HG02798 (cell line): ENCODE data around the gene ZSWIM2.
A peak's percentile ranks its signal among the peaks of the same experiment; 100 is the strongest.
"Not testable (repeated sequence)": the region's sequence is repeated elsewhere in the genome, so short reads cannot be mapped to it uniquely, and the experiment has no call there.

Experiments used
- ATAC-seq: cut with Tn5 transposase; IDR thresholded peaks from one replicate; pipeline ENCODE4 v1.9.1; 2021; ENCODE audit warnings: mild to moderate bottlenecking; ENCODE audit not compliant: unreplicated experiment, poor library complexity

ZSWIM2 gene

DNA sequence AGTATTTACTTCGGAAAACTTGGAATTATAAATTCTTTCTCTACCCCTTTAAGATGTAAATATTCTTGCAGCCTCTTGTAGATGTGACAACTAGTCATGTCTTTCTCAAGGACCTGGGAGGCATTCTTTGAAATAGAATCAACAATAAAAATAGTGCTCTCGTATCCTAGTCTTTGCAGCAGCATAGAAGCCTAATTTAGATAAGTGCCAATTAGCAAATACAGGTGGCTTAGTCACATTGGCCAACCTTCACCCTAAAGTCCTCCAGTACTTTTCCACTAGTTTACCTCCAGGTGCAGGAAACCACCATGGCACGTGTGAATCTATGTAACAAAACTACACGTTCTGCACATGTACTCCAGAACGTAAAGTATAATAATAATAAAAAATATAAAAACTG lies 3.5 kb upstream of the ZSWIM2 start:
- no peak for ATAC-seq

DNA sequence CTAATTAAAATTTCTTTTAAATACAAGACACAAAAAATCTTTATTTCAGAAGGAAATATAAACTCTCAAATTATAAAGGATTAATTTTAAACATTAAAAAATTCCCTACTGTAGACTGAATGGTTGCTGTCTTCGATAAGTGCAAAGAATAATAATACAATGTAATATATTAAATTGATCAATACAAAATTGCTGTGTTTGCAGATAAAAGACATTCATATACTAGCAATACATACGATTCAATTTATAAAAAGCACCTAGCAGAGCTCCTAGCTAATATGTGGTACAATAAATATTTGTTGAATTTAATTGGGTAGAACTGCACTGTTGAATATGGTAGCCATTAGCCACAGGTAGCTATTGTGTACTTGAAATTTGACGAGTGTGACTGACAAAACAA lies 6.6 kb downstream of the ZSWIM2 start:
- no peak for ATAC-seq

DNA sequence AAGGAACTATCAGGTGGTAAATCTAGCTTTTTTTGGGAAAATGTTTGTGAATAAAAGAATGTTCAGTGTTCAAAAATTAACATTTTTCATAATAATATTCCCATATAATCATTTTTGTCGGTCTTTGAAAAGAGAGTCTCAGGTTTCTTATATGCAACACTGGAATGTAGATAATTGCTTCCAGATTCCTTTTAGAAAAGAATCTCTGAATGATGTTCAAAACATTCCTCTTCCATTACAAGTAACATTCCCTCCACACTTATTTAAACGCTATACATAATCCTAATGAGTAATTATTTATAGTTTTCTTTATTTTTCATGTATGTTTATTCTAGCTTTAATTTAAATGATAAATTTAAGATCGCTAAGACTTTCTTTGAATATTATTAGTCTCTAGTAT lies 7.0 kb downstream of the ZSWIM2 start:
- ATAC-seq = no peak

DNA sequence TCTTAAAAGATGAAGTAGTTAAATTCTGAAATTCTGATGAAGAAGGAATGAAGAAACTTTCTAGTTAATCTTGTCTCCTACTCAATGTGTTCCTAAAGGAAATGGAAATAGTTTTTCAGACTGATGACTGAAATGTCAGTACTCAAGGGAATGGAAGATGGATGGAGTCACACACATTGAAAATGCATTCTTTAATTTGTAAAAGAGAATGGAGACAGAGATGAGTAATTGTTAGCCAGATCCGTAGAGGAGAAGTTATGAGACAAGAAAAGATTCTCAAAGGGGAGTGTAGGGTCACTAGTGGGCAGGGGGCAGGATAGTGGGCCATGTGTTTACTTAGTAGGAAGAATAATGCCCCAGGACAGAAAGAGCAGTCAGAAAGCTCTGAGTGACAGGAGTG lies 13.3 kb downstream of the ZSWIM2 start:
- ATAC-seq = no peak

DNA sequence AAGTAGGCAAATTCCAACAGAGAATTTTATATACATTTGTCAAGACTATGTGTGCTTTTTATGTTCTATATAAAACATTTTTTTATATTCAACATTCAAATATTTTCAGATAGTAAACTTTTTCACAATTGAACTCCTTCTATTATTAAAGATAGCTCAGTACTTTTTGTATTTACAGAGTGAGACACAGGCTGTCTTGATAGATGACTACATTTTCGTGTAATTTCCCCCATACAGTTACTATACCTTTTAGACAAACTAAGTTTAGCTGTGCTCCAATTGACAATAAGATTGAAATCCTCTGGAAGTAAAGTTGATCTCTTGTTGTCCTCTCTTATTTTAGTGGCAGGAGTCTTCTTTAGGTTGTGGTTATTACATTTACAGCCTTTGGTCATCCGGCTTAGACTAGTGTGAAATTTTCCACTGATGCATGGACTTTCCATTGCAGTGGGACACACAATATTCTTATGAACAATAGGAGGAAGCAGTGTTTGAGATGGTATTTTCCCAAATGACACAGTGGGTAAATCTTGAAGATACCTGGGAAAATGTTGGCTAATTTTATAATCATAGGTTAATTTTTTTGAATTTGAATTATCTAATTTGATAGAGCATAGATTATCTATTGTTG lies 21.0 kb downstream of the ZSWIM2 start:
- no peak for ATAC-seq

DNA sequence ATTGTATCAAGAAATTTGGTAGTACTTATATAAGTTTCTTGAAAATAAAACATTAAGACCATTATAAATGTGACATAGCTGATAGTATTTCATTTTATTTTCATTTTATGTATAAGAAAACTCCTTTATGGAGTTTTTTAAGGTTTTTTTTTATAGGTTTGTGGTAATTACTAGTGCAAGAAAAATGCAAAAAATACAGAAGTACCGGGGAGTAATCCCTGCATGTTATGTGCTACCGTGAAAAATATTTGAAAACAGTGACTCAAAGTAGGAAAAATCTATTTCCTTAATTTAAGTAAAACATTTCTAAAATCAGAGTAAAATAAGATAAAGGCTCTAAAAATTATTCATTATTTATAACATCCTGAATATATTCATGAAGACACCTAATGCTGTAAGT lies 21.6 kb downstream of the ZSWIM2 start:
- ATAC-seq = no peak

DNA sequence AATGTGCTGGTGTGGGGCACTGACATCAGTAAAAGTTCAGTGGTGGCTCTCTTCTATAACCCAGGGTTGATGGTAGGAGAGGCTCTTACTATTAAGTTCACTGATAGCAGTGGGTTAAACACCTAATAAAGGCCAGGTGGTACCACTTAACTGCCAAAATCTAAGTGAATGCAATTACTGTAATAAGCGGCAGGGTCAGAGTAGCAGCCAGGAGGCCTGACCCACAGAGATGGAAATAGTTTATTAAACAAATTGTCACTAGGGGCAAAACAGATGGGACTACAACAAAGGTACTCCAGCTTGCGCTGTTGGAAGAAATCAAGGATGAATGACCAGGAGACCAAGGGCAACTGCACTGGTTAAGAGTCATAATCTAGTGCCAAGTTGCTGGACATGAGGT lies 26.6 kb downstream of the ZSWIM2 start:
- ATAC-seq = no peak

DNA sequence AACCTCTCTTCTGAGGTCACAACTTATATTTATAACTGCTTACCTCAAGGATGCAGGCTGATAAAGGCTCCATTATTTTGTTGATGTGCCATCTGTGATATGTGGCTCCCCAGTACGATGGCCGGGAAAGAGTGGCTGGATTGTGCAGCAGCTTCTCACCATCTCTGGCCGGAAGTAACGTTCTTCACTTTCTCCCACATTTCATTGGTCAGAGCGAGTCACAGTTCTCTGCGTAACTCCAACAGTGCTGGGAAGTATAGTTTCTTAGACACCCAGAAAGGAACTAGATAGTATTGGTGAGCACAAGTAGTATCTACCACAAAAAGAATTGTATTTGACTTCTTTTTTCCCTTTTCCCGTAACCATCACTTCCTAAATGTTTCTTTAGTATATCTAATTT lies 28.7 kb downstream of the ZSWIM2 start:
- no peak for ATAC-seq

DNA sequence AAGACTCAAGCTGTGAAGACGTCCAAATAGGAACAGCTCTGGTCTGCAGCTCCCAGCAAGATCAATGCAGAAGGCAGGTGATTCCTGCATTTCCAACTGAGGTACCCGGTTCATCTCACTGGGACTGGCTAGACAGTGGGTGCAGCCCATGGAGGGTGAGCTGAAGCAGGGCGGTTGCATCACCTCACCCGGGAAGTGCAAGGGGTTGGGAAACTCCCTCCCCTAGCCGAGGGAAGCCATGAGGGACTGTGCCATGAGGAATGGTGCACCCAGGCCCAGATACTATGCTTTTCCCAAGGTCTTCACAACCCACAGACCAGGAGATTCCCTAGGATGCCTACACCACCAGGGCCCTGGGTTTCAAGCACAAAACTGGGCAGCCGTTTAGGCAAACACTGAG lies 37.2 kb downstream of the ZSWIM2 start:
- ATAC-seq = not testable (repeated sequence)

DNA sequence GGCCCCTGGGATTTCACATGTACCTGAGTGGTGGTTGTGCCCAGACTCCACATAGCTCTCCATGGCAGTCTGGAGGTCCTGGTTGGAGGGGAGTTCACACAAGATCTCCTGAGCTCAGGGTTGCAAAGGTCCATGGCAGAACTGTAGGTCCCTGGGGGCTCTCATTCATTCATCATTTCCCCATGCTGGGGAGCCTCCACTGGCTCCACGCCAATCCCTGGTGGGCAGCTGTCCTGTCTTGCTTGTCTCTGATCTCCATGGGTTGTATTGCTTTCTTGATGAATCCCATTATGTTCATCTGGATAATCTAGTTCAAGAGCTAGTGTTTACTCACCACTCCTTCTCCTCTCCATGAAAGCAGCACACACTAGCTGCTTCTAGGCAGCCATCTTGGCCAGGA lies 42.4 kb downstream of the ZSWIM2 start:
- ATAC-seq = no peak

DNA sequence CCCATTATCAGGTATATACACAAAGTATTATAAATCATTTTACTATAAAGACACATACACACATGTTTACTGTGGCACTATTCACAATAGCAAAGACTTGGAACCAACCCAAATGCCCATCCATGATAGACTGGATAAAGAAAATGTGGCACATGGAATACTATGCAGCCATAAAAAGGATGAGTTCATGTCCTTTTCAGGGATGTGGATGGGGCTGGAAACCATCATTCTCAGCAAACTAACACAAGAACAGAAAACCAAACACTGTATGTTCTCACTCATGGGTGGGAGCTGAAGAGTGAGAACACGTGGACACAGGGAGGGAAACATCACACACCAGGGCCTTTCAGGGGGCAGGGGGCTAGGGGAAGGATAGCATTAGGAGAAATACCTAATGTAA lies 50.4 kb downstream of the ZSWIM2 start:
- not testable (repeated sequence) for ATAC-seq

DNA sequence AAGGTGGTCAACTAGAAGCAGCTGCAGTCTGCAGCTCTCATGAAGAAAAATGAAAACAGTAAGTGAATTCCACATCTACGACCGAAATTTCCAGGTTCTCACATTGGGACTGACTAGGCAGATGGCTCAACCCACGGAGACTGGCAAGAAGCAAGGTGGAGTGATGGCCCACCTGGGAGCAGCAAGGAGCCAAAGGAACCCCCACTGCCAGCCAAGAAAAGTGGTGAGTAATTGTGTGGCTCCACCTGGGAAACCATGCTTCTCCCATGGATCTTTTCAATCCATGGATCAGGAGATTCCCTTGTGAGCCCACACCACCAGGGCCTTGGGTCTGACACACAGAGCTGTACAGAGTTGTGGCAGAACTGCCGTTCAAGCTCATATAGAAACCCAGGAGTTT lies 64.0 kb downstream of the ZSWIM2 start:
- ATAC-seq = no peak

DNA sequence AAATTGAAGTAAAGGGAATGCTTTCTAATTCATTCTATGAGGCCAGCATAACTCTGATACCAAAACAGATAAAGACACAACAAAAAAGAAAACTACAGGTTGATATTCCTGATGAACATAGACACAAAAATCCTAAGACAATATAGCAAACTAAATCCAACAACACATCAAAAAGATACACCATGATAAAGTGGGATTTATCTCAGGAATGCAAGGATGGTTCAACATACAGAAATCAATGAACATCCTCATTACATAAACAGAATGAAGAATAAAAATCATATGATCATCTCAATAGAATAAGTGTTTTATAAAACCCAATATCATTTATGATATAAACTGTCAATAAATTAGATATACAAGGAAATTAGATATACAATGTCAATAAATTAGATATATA lies 65.7 kb downstream of the ZSWIM2 start:
- ATAC-seq = no peak

DNA sequence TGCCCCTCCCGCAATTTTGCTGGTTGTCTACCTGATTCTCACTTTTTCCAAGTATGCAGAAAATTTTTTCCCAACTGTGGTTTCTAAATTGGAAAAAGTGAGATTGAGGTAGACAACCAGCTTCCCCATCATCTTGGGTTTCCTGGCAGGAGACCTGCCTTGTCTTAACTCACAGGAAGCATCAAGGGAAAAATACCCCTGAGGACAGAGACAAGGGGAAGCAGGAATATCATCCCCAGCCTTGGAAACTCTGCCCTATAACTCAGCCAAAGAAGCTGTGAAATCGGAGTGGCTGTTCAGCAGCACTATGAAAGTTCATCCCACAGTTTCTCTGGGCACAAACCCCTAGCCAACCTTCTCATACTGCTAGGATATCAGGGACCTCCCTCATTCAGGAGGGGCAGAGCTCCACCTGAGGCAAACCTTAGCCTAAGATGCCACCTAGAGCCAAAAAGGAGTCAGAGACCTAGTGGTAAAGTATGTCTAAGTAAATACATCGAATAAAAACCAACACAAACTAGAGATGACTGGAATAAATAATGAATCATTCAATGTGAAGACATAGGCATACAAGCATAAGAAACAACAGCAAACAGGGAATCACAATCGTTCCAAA lies 68.2 kb downstream of the ZSWIM2 start:
- peak; percentile 66 for ATAC-seq
